ENCODE data around the gene RANBP3.

The RANBP3 gene

GRCh38 chr19:5925830-5926427 lies 52.0 kb downstream of the RANBP3 start:
- FAIRE-seq = no peak

- no peak for FAIRE-seq
Observed at GRCh38 chr19:5923356-5923755, 54.6 kb downstream of the RANBP3 start.

- no peak for FAIRE-seq
Observed at GRCh38 chr19:5922161-5922545, 55.8 kb downstream of the RANBP3 start.

GRCh38 chr19:5921516-5922160 lies 56.3 kb downstream of the RANBP3 start:
- FAIRE-seq = no peak

GRCh38 chr19:5918463-5919079 lies 59.4 kb downstream of the RANBP3 start:
- no peak for FAIRE-seq

- FAIRE-seq = no peak
Observed at GRCh38 chr19:5917431-5918107, 60.4 kb downstream of the RANBP3 start.

- no peak for FAIRE-seq
Observed at GRCh38 chr19:5916181-5916708, 61.7 kb downstream of the RANBP3 start.

- no peak for FAIRE-seq
Observed at GRCh38 chr19:5915782-5916165, 62.2 kb downstream of the RANBP3 start.

- FAIRE-seq = no peak
Observed at GRCh38 chr19:5914946-5915781, 62.8 kb downstream of the RANBP3 start.

- FAIRE-seq = no peak
Observed at GRCh38 chr19:5914358-5914774, 63.6 kb downstream of the RANBP3 start.

GRCh38 chr19:5913739-5914357 lies 64.1 kb downstream of the RANBP3 start, which contains the start of gene CAPS:
Gene CAPS (plus strand): TSS chr19:5914254. CDS start chr19:5914407, 153 bp downstream.
- FAIRE-seq = no peak

- FAIRE-seq = no peak
Observed at GRCh38 chr19:5911366-5911765, 66.6 kb downstream of the RANBP3 start.

- no peak for FAIRE-seq
Observed at GRCh38 chr19:5910638-5910907, 67.4 kb downstream of the RANBP3 start.

GRCh38 chr19:5908773-5909442 lies 69.0 kb downstream of the RANBP3 start:
- no peak for FAIRE-seq

GRCh38 chr19:5907241-5907640 lies 70.7 kb downstream of the RANBP3 start:
- no peak for FAIRE-seq

- no peak for FAIRE-seq
Observed at GRCh38 chr19:5905114-5905778, 72.7 kb downstream of the RANBP3 start.

GRCh38 chr19:5904352-5905113 lies 73.4 kb downstream of the RANBP3 start, which contains the start of gene VMAC:
Gene VMAC (plus strand): TSS chr19:5904872. CDS start chr19:5904891, 19 bp downstream.
- peak; percentile 100 for FAIRE-seq

- no peak for FAIRE-seq
Observed at GRCh38 chr19:5903624-5904351, 74.2 kb downstream of the RANBP3 start, which contains the start of gene NDUFA11. Gene NDUFA11 (minus strand): TSS chr19:5903790. CDS start chr19:5903708, 82 bp downstream.

- FAIRE-seq = no peak
Observed at GRCh38 chr19:5903056-5903623, 74.8 kb downstream of the RANBP3 start.
